GM12892 (cell line): ENCODE data around the gene KLK1.

Experiments
- POLR2A ChIP-seq: IDR thresholded peaks from 2 replicates; pipeline ENCODE4 v1.6.1; 2011; ENCODE audit warnings: low read depth, low read length, control low read depth
- POLR2AphosphoS5 ChIP-seq: IDR thresholded peaks from 2 replicates; pipeline ENCODE4 v1.6.1; 2011; ENCODE audit warnings: low read depth, low read length, control low read depth
- TAF1 ChIP-seq: IDR thresholded peaks from 2 replicates; pipeline ENCODE4 v1.6.1; 2011; ENCODE audit warnings: low read depth, mild to moderate bottlenecking, control low read depth, low read length, borderline replicate concordance

- TF ChIP-seq POLR2A (no peak), POLR2AphosphoS5 (no peak), TAF1 (no peak)
Measured at GRCh38 chr19:50820086-50820485, 3.5 kb downstream of the KLK1 start.
